Activated naive CD8-positive, alpha-beta T cell (primary cell): ENCODE data around the gene KRT38.
"Not testable (repeated sequence)": the region's sequence is repeated elsewhere in the genome, so short reads cannot be mapped to it uniquely, and the experiment has no call there.

Source experiments
- H3K27ac Mint-ChIP-seq: one replicate; pipeline ENCODE4 v1.8.0; 2021; ENCODE audit warnings: mixed read lengths
- H3K27me3 Mint-ChIP-seq: one replicate; pipeline ENCODE4 v1.8.0; 2021; ENCODE audit warnings: mixed read lengths
- H3K36me3 Mint-ChIP-seq: one replicate; pipeline ENCODE4 v1.8.0; 2021; ENCODE audit warnings: mixed read lengths
- H3K4me1 Mint-ChIP-seq: one replicate; pipeline ENCODE4 v1.8.0; 2021; ENCODE audit warnings: low read depth, mixed read lengths
- H3K4me3 Mint-ChIP-seq: one replicate; pipeline ENCODE4 v1.8.0; 2021; ENCODE audit warnings: mild to moderate bottlenecking, mixed read lengths
- H3K9me3 Mint-ChIP-seq: one replicate; pipeline ENCODE4 v1.8.0; 2021; ENCODE audit warnings: low read depth, mixed read lengths

The KRT38 gene

GRCh38 chr17:41446806-41447205 is 6.0 kb upstream of the KRT38 start:
- Mint-ChIP-seq H3K9me3 (no peaks in the 10 kb centered on the region), H3K27ac (no peak overlapping the region), H3K36me3 (no peaks in the 10 kb centered on the region), H3K27me3 (no peaks in the 10 kb centered on the region), H3K4me1 (no peaks in the 10 kb centered on the region), H3K4me3 (no peak overlapping the region)

- no peak overlapping the region for H3K27ac Mint-ChIP-seq
- H3K27me3 Mint-ChIP-seq: no peaks in the 10 kb centered on the region
- no peaks in the 10 kb centered on the region for H3K36me3 Mint-ChIP-seq
- H3K4me3 Mint-ChIP-seq: no peak overlapping the region
- H3K9me3 Mint-ChIP-seq: no peaks in the 10 kb centered on the region
- H3K4me1 Mint-ChIP-seq: no peaks in the 10 kb centered on the region
Measured at GRCh38 chr17:41444640-41445039, 3.9 kb upstream of the KRT38 start.

- Mint-ChIP-seq H3K27me3 (no peaks in the 10 kb centered on the region), H3K4me3 (no peak overlapping the region), H3K27ac (no peak overlapping the region), H3K36me3 (no peaks in the 10 kb centered on the region), H3K4me1 (no peaks in the 10 kb centered on the region), H3K9me3 (no peaks in the 10 kb centered on the region)
Measured at GRCh38 chr17:41444186-41444585, 3.4 kb upstream of the KRT38 start.

- Mint-ChIP-seq H3K4me1 (no peaks in the 10 kb centered on the region), H3K9me3 (no peaks in the 10 kb centered on the region), H3K36me3 (no peaks in the 10 kb centered on the region), H3K4me3 (no peak overlapping the region), H3K27me3 (no peaks in the 10 kb centered on the region), H3K27ac (no peak overlapping the region)
Measured at GRCh38 chr17:41442739-41443138, 2.0 kb upstream of the KRT38 start.

- Mint-ChIP-seq H3K4me3 (no peak overlapping the region), H3K36me3 (no peaks in the 10 kb centered on the region), H3K9me3 (no peaks in the 10 kb centered on the region), H3K27ac (no peak overlapping the region), H3K27me3 (no peaks in the 10 kb centered on the region), H3K4me1 (peaks cover 5% of the 10 kb centered on the region)
Measured at GRCh38 chr17:41439375-41439774, 1.4 kb downstream of the KRT38 start.

GRCh38 chr17:41437769-41438168 is 3.0 kb downstream of the KRT38 start:
- no peaks in the 10 kb centered on the region for H3K36me3 Mint-ChIP-seq
- H3K27ac Mint-ChIP-seq: no peak overlapping the region
- no peak overlapping the region for H3K4me3 Mint-ChIP-seq
- H3K27me3 Mint-ChIP-seq: no peaks in the 10 kb centered on the region
- peaks cover 5% of the 10 kb centered on the region for H3K4me1 Mint-ChIP-seq
- H3K9me3 Mint-ChIP-seq: no peaks in the 10 kb centered on the region

- Mint-ChIP-seq H3K4me1 (peaks cover 5% of the 10 kb centered on the region), H3K27ac (no peak overlapping the region), H3K9me3 (no peaks in the 10 kb centered on the region), H3K27me3 (no peaks in the 10 kb centered on the region), H3K4me3 (no peak overlapping the region), H3K36me3 (no peaks in the 10 kb centered on the region)
Measured at GRCh38 chr17:41437254-41437653, 3.5 kb downstream of the KRT38 start.

- Mint-ChIP-seq H3K4me3 (no peak overlapping the region), H3K27ac (no peak overlapping the region), H3K27me3 (no peaks in the 10 kb centered on the region), H3K4me1 (peaks cover 5% of the 10 kb centered on the region), H3K9me3 (no peaks in the 10 kb centered on the region), H3K36me3 (no peaks in the 10 kb centered on the region)
Measured at GRCh38 chr17:41434415-41434814, 6.4 kb downstream of the KRT38 start.

- Mint-ChIP-seq H3K9me3 (no peaks in the 10 kb centered on the region), H3K27me3 (no peaks in the 10 kb centered on the region), H3K27ac (no peak overlapping the region), H3K4me3 (no peak overlapping the region), H3K36me3 (no peaks in the 10 kb centered on the region), H3K4me1 (peaks cover 5% of the 10 kb centered on the region)
Measured at GRCh38 chr17:41434005-41434404, 6.8 kb downstream of the KRT38 start.

- Mint-ChIP-seq H3K9me3 (no peaks in the 10 kb centered on the region), H3K36me3 (no peaks in the 10 kb centered on the region), H3K4me1 (peaks cover 5% of the 10 kb centered on the region), H3K27ac (no peak overlapping the region), H3K4me3 (no peak overlapping the region), H3K27me3 (no peaks in the 10 kb centered on the region)
Measured at GRCh38 chr17:41433586-41433985, 7.2 kb downstream of the KRT38 start.

GRCh38 chr17:41430376-41430775 is 10.4 kb downstream of the KRT38 start:
- not testable (repeated sequence) for H3K9me3 Mint-ChIP-seq, H3K27ac Mint-ChIP-seq, H3K4me3 Mint-ChIP-seq

GRCh38 chr17:41429667-41430066 is 11.1 kb downstream of the KRT38 start:
- H3K36me3 Mint-ChIP-seq: no peaks in the 10 kb centered on the region
- no peaks in the 10 kb centered on the region for H3K27me3 Mint-ChIP-seq
- H3K9me3 Mint-ChIP-seq: no peaks in the 10 kb centered on the region
- no peak overlapping the region for H3K27ac Mint-ChIP-seq
- H3K4me1 Mint-ChIP-seq: peaks cover 2% of the 10 kb centered on the region
- H3K4me3 Mint-ChIP-seq: no peak overlapping the region

More at GRCh38 chr17:41430376-41430775, 10.4 kb downstream of the KRT38 start:
- H3K4me1 Mint-ChIP-seq, H3K27me3 Mint-ChIP-seq, H3K36me3 Mint-ChIP-seq: not testable (repeated sequence)

- Mint-ChIP-seq H3K36me3 (no peaks in the 10 kb centered on the region), H3K27ac (no peak overlapping the region), H3K4me3 (no peak overlapping the region), H3K9me3 (no peaks in the 10 kb centered on the region), H3K27me3 (no peaks in the 10 kb centered on the region), H3K4me1 (no peaks in the 10 kb centered on the region)
Measured at GRCh38 chr17:41428591-41429291, 12.0 kb downstream of the KRT38 start.

- H3K4me1 Mint-ChIP-seq: peaks cover 8% of the 10 kb centered on the region
- peaks cover 2% of the 10 kb centered on the region for H3K36me3 Mint-ChIP-seq
- H3K4me3 Mint-ChIP-seq: no peak within 1 kb of the TSS
- no peak within 1 kb of the TSS for H3K27ac Mint-ChIP-seq
- no peaks in the 10 kb centered on the region for H3K27me3 Mint-ChIP-seq
- H3K9me3 Mint-ChIP-seq: no peaks in the 10 kb centered on the region
Measured at GRCh38 chr17:41424111-41424635, 16.6 kb downstream of the KRT38 start, which contains the start of gene KRT37. TSS of gene KRT37 (minus strand) at chr17:41424585. CDS start at chr17:41424523, 62 bp downstream.

- H3K9me3 Mint-ChIP-seq, H3K4me3 Mint-ChIP-seq, H3K27ac Mint-ChIP-seq, H3K27me3 Mint-ChIP-seq, H3K4me1 Mint-ChIP-seq, H3K36me3 Mint-ChIP-seq: not testable (repeated sequence)
Measured at GRCh38 chr17:41422586-41422985, 18.2 kb downstream of the KRT38 start.

- no peak overlapping the region for H3K4me3 Mint-ChIP-seq
Measured at GRCh38 chr17:41421617-41422016, 19.2 kb downstream of the KRT38 start.

More at GRCh38 chr17:41421617-41422016, 19.2 kb downstream of the KRT38 start:
- Mint-ChIP-seq H3K36me3 (peaks cover 2% of the 10 kb centered on the region), H3K27me3 (no peaks in the 10 kb centered on the region), H3K9me3 (no peaks in the 10 kb centered on the region), H3K27ac (no peak overlapping the region), H3K4me1 (peaks cover 8% of the 10 kb centered on the region)
